HG02763 (cell line): Measurements from ENCODE around the gene RRM2.

Source experiments
- ATAC-seq: cut with Tn5 transposase; IDR thresholded peaks from one replicate; pipeline ENCODE4 v1.9.1; 2021; ENCODE audit warnings: mild to moderate bottlenecking, moderate library complexity; ENCODE audit not compliant: unreplicated experiment

The RRM2 gene

GRCh38 chr2:10150436-10150835 lies 27.9 kb downstream of the RRM2 start:
- no peak for ATAC-seq

- no peak for ATAC-seq
These were observed 28.9 kb downstream of the RRM2 start for GRCh38 chr2:10151462-10151861.

GRCh38 chr2:10157293-10157692 lies 34.8 kb downstream of the RRM2 start:
- ATAC-seq: no peak

GRCh38 chr2:10158681-10159080 lies 36.1 kb downstream of the RRM2 start:
- no peak for ATAC-seq

- no peak for ATAC-seq
These were observed 36.5 kb downstream of the RRM2 start for GRCh38 chr2:10159086-10159485.

GRCh38 chr2:10159581-10160131 lies 37.1 kb downstream of the RRM2 start:
- ATAC-seq: no peak

- ATAC-seq: no peak
These were observed 37.8 kb downstream of the RRM2 start for GRCh38 chr2:10160203-10160955.

- ATAC-seq: no peak
These were observed 38.8 kb downstream of the RRM2 start for GRCh38 chr2:10161206-10161931.

GRCh38 chr2:10161961-10162441 lies 39.5 kb downstream of the RRM2 start:
- no peak for ATAC-seq

GRCh38 chr2:10162586-10163497 lies 40.3 kb downstream of the RRM2 start:
- ATAC-seq: no peak

- no peak for ATAC-seq
These were observed 41.3 kb downstream of the RRM2 start for GRCh38 chr2:10163498-10164486.

- no peak for ATAC-seq
These were observed 42.1 kb downstream of the RRM2 start for GRCh38 chr2:10164601-10165000.

GRCh38 chr2:10165282-10165681 lies 42.7 kb downstream of the RRM2 start:
- ATAC-seq: no peak

- ATAC-seq: no peak
These were observed 43.5 kb downstream of the RRM2 start for GRCh38 chr2:10165861-10166675.

GRCh38 chr2:10166676-10167292 lies 44.2 kb downstream of the RRM2 start:
- ATAC-seq: no peak

GRCh38 chr2:10167316-10167715 lies 44.8 kb downstream of the RRM2 start:
- ATAC-seq: no peak

GRCh38 chr2:10168221-10168620 lies 45.7 kb downstream of the RRM2 start:
- ATAC-seq: no peak

- ATAC-seq: no peak
These were observed 46.6 kb downstream of the RRM2 start for GRCh38 chr2:10169053-10169578.
